ENCODE data around the gene HAPSTR1. TPM values are rescaled to one million over a fixed set of nuclear protein-coding genes. Genes with fewer than 3 reads are reported as not detected.
"Not testable (repeated sequence)": the region's sequence is repeated elsewhere in the genome, so short reads cannot be mapped to it uniquely, and the experiment has no call there.

Gene HAPSTR1
- total RNA-seq, 1 experiment from 2014 or later: 59.6 TPM

GRCh38 chr16:9081843-9082242 is 9.6 kb upstream of the HAPSTR1 start:
- Mint-ChIP-seq H3K36me3 (ENCODE audit: insufficient read depth, unreplicated experiment) (no peaks in the 10 kb centered on the region), H3K4me1 (ENCODE audit: low read depth, unreplicated experiment) (peaks cover under 1% of the 10 kb centered on the region), H3K27me3 (ENCODE audit: unreplicated experiment) (no peaks in the 10 kb centered on the region), H3K9me3 (ENCODE audit: low read depth, unreplicated experiment) (peaks cover 2% of the 10 kb centered on the region), H3K4me3 (ENCODE audit: low read depth, unreplicated experiment) (no peak overlapping the region), H3K27ac (ENCODE audit: unreplicated experiment) (no peak overlapping the region)
- intact Hi-C loops (cut with micrococcal nuclease; ENCODE audit: unreplicated experiment): no loop called here
- CTCF ChIA-PET: no interaction called here
- no TSS peak for BruUV-seq (replicated peaks)
- no peak for TF ChIP-seq CTCF (IDR thresholded peaks at IDR 0.05; ENCODE audit: unreplicated experiment)
- DNase-seq: no peak

GRCh38 chr16:9082422-9082821 is 9.0 kb upstream of the HAPSTR1 start:
- H3K27me3 Mint-ChIP-seq (ENCODE audit: unreplicated experiment): no peaks in the 10 kb centered on the region
- no peaks in the 10 kb centered on the region for H3K4me1 Mint-ChIP-seq (ENCODE audit: low read depth, unreplicated experiment)
- TF ChIP-seq CTCF (IDR thresholded peaks at IDR 0.05; ENCODE audit: unreplicated experiment): no peak
- intact Hi-C loops (cut with micrococcal nuclease; ENCODE audit: unreplicated experiment): no loop called here
- BruUV-seq (replicated peaks): no TSS peak
- no peak overlapping the region for H3K4me3 Mint-ChIP-seq (ENCODE audit: low read depth, unreplicated experiment)
- DNase-seq: no peak
- H3K36me3 Mint-ChIP-seq (ENCODE audit: insufficient read depth, unreplicated experiment): no peaks in the 10 kb centered on the region
- CTCF ChIA-PET: no interaction called here
- H3K9me3 Mint-ChIP-seq (ENCODE audit: low read depth, unreplicated experiment): peaks cover 2% of the 10 kb centered on the region
- no peak overlapping the region for H3K27ac Mint-ChIP-seq (ENCODE audit: unreplicated experiment)

DNA sequence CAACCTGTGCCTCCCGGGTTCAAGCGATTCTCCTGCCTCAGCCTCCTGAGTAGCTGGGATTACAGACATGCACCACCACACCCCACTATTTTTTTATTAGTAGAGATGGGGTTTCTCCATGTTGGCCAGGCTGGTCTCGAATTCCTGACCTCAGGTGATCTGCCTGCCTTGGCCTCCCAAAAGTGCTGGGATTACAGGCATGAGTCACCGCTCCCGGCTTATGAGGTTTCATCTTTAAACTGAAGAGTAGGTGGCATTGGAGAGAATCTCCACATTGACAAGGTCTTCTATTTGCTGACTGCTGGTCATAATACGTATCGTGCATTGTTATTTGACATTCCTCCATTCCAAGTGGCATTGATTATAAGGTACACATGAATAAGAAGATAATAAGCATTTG is 3.7 kb upstream of the HAPSTR1 start:
- CTCF ChIA-PET: not testable (repeated sequence)

DNA sequence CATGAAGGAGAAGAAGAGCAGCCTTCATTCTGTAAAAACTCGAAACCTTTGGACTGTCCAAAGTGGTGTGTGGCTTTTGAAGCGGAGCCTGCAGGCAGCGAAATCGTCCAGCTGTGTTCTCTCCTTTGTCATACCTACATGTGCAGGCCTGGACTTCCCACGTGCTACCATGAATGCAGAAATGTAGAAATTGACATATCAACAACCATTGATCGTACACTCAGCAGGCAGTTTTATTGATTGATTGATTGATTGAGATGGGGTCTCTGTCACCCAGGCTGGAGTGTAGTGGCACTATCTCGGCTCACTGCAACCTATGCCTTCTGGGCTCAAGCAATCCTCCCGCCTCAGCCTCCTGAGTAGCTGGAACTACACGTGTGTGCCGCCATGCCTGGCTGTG is 2.6 kb upstream of the HAPSTR1 start:
- intact Hi-C loops (cut with micrococcal nuclease; ENCODE audit: unreplicated experiment): no loop called here
- CTCF ChIA-PET: no interaction called here
- H3K36me3 Mint-ChIP-seq (ENCODE audit: insufficient read depth, unreplicated experiment): peaks cover 43% of the 10 kb centered on the region
- no peak overlapping the region for H3K27ac Mint-ChIP-seq (ENCODE audit: unreplicated experiment)
- peaks cover 10% of the 10 kb centered on the region for H3K4me1 Mint-ChIP-seq (ENCODE audit: low read depth, unreplicated experiment)
- TF ChIP-seq CTCF (IDR thresholded peaks at IDR 0.05; ENCODE audit: unreplicated experiment): no peak
- no TSS peak for BruUV-seq (replicated peaks)
- no peaks in the 10 kb centered on the region for H3K27me3 Mint-ChIP-seq (ENCODE audit: unreplicated experiment)
- H3K9me3 Mint-ChIP-seq (ENCODE audit: low read depth, unreplicated experiment): no peaks in the 10 kb centered on the region
- H3K4me3 Mint-ChIP-seq (ENCODE audit: low read depth, unreplicated experiment): no peak overlapping the region
- DNase-seq: no peak

More for the DNA sequence above, 3.7 kb upstream of the HAPSTR1 start:
- H3K9me3 Mint-ChIP-seq (ENCODE audit: low read depth, unreplicated experiment); intact Hi-C loops (cut with micrococcal nuclease; ENCODE audit: unreplicated experiment); H3K27ac Mint-ChIP-seq (ENCODE audit: unreplicated experiment); DNase-seq; H3K4me3 Mint-ChIP-seq (ENCODE audit: low read depth, unreplicated experiment); H3K4me1 Mint-ChIP-seq (ENCODE audit: low read depth, unreplicated experiment); BruUV-seq (replicated peaks); H3K27me3 Mint-ChIP-seq (ENCODE audit: unreplicated experiment): not testable (repeated sequence)
- peaks cover 32% of the 10 kb centered on the region for H3K36me3 Mint-ChIP-seq (ENCODE audit: insufficient read depth, unreplicated experiment)

DNA sequence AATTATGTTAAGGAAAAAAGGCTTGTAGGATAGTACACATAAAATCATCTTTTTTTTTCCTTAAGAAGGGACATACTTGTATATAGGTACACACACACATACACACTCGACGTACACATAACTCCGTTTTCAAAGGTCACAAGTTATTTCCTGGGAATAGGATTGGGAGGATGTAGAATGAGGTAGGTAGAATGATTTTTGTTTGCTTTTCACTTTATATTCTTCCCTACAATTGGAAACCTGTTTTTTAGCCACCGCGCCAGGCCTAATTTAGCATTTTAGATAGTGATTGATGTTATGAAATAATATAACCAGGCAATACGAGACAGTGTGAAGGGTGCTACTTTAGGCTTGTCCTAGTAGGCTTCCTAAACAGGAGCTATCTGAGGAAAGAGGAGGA is 1.8 kb upstream of the HAPSTR1 start:
- no peak for TF ChIP-seq CTCF (IDR thresholded peaks at IDR 0.05; ENCODE audit: unreplicated experiment)
- Mint-ChIP-seq H3K27me3 (ENCODE audit: unreplicated experiment) (no peaks in the 10 kb centered on the region), H3K27ac (ENCODE audit: unreplicated experiment) (peak overlapping the region; percentile 63), H3K4me3 (ENCODE audit: low read depth, unreplicated experiment) (peak overlapping the region; percentile 80), H3K36me3 (ENCODE audit: insufficient read depth, unreplicated experiment) (peaks cover 49% of the 10 kb centered on the region), H3K9me3 (ENCODE audit: low read depth, unreplicated experiment) (no peaks in the 10 kb centered on the region), H3K4me1 (ENCODE audit: low read depth, unreplicated experiment) (peaks cover 15% of the 10 kb centered on the region)
- BruUV-seq (replicated peaks): no TSS peak
- no peak for DNase-seq
- intact Hi-C loops (cut with micrococcal nuclease; ENCODE audit: unreplicated experiment): loop anchor here (10.0 kb wide), 1 partner anchor 125 kb away; the partner anchor contains the start of gene USP7
- CTCF ChIA-PET: no interaction called here

Data from Calu3 (cell line).